Measurements from ENCODE around the gene SORL1.

The SORL1 gene

DNA sequence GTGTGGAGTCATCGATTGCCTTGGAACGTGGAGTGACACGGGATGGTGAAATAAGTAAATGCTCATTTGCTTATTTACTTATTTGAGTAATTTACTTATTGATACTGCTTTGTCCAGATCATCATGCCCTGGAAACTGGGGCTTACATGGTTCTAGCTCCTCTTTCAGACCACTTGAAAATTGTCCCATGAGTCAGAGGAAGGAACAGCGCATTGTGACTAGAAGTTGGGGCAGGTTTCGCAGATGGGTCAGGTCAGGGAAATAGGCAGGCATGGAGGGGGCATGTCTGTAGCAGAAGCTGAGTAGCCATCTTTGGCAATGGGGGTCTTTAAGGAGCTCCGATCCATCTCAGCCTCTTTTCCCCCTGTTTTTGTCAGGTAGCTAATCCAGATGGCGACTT, 104.8 kb downstream of the SORL1 start:
- DNase-seq (ENCODE audit: low read depth in 2 of 2): no peak
- TF ChIP-seq, protein P1, sequence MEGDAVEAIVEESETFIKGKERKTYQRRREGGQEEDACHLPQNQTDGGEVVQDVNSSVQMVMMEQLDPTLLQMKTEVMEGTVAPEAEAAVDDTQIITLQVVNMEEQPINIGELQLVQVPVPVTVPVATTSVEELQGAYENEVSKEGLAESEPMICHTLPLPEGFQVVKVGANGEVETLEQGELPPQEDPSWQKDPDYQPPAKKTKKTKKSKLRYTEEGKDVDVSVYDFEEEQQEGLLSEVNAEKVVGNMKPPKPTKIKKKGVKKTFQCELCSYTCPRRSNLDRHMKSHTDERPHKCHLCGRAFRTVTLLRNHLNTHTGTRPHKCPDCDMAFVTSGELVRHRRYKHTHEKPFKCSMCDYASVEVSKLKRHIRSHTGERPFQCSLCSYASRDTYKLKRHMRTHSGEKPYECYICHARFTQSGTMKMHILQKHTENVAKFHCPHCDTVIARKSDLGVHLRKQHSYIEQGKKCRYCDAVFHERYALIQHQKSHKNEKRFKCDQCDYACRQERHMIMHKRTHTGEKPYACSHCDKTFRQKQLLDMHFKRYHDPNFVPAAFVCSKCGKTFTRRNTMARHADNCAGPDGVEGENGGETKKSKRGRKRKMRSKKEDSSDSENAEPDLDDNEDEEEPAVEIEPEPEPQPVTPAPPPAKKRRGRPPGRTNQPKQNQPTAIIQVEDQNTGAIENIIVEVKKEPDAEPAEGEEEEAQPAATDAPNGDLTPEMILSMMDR (IDR thresholded peaks at IDR 0.05; ENCODE audit: low read depth, low read length): no peak
- no peak overlapping the region for H3K4me3 ChIP-seq (replicated peaks in 1 of 2; ENCODE audit: low read depth in 2 of 2, low read length in 2 of 2)

DNA sequence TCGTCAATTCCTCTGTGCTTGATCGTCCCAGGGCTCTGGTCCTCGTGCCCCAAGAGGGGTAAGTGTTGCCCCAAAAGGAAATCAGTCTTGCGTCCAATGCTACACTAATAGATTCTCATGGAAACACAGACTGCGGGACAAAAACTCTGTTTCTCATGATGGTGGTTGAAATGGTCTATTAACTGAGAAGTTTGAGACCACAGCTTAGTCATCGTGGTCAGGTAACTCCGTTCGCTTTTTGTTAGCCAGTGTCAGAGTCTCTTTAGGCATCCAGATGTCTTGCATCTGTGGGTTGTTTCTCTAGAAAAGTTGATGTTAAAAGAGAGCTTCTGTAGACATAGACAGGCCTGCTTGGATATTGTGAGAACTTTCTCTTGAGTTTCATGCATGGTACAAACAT, 105.2 kb downstream of the SORL1 start:
- TF ChIP-seq, protein P1 (IDR thresholded peaks at IDR 0.05; ENCODE audit: low read depth, low read length): no peak
- H3K4me3 ChIP-seq (replicated peaks in 1 of 2; ENCODE audit: low read depth in 2 of 2, low read length in 2 of 2): no peak overlapping the region

DNA sequence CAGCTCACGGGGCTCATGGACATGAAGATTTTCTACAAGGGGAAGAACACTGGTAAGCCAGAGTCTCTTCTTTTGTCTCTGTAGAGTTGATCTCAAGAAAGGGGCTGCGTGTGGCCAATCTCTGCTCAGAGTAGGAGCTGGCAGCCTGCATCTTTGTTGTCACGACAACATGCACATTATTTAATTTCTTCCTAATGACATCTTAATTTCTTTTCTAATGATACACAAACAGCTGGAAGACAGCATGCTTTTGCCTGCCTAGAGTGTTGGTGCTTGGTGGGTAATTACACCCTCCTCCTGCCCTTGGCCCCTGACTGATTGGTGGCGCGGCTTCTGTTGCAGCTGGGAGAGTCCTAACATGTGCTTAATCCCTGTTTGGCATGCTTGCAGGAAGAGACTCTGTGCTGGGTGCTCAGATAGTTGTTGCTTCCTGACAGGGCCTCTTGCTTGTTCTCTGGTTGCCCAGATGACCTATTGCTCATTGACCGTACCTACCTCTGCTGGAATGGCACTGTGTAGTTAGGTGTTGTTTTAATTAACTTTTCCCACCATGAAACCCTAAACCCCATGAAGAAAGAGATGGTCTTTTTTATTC, 107.6 kb downstream of the SORL1 start:
- H3K4me3 ChIP-seq (replicated peaks in 1 of 2; ENCODE audit: low read depth in 2 of 2, low read length in 2 of 2): no peak overlapping the region
- TF ChIP-seq, protein P1 (IDR thresholded peaks at IDR 0.05; ENCODE audit: low read depth, low read length): no peak
- DNase-seq (ENCODE audit: low read depth in 2 of 2): no peak

More for the DNA sequence above, 105.2 kb downstream of the SORL1 start:
- DNase-seq (ENCODE audit: low read depth in 2 of 2): no peak

DNA sequence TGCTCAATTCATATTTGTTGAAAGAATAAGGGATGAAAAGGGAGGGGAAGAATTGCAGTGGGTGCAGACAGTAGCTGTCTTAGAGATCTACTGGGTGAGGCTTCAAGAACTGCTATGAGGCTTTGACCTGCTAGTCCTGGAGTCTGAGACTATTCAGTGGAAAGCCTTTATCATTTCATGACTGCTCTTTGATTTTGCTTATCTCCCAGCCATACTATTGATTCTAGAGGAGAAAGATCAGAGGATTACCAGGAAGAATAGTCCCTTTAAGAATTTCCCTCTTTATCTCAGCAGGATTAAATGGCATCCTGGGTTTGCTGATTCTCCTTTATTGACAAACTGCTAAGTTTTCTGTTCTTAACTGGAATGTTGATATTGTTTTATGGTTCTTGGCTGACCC, 108.1 kb downstream of the SORL1 start:
- TF ChIP-seq, protein P1 (IDR thresholded peaks at IDR 0.05; ENCODE audit: low read depth, low read length): no peak
- H3K4me3 ChIP-seq (replicated peaks in 1 of 2; ENCODE audit: low read depth in 2 of 2, low read length in 2 of 2): no peak overlapping the region
- no peak for DNase-seq (ENCODE audit: low read depth in 2 of 2)

DNA sequence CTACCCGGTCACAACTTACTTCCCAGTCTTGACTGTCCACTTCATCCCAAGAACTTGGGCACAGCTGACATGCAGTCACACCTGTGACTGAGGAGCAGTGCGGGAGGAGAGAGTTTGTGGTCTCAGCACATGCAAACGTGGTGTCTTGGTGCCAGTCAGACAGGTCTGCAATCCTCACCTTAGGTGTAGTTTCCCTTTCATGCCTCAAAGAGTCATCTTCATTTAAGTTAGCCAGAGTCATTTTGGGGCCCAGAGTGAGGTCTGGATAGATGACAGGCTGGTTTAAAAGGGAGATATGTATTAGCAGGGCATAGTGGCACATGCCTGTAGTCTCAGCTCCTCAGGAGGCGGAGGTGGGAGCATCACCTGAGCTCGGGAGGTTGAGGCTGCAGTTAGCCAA, 109.1 kb downstream of the SORL1 start:
- TF ChIP-seq, protein P1 (IDR thresholded peaks at IDR 0.05; ENCODE audit: low read depth, low read length): no peak
- H3K4me3 ChIP-seq (replicated peaks in 1 of 2; ENCODE audit: low read depth in 2 of 2, low read length in 2 of 2): no peak overlapping the region
- no peak for DNase-seq (ENCODE audit: low read depth in 2 of 2)

DNA sequence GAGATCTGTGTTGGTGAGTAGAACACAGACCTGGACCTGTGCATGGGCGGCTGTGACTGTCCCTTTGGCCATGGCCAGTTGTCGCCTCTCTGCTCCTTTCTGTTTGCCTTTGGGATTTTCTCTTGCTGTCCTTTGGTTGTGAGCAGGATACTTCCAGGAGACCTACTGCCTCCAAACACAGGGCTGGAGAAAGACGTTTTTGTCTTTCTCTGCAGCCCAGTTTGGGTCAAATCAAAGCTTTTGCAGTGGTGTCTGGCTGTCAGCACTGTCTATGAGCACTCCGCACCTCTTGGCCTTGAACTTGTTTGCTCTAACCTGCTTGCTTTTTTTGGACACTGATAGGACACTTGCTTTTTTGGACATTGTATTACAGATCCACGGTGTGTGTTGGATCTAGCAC, 109.6 kb downstream of the SORL1 start:
- no peak for DNase-seq (ENCODE audit: low read depth in 2 of 2)
- TF ChIP-seq, protein P1 (IDR thresholded peaks at IDR 0.05; ENCODE audit: low read depth, low read length): no peak
- no peak overlapping the region for H3K4me3 ChIP-seq (replicated peaks in 1 of 2; ENCODE audit: low read depth in 2 of 2, low read length in 2 of 2)

DNA sequence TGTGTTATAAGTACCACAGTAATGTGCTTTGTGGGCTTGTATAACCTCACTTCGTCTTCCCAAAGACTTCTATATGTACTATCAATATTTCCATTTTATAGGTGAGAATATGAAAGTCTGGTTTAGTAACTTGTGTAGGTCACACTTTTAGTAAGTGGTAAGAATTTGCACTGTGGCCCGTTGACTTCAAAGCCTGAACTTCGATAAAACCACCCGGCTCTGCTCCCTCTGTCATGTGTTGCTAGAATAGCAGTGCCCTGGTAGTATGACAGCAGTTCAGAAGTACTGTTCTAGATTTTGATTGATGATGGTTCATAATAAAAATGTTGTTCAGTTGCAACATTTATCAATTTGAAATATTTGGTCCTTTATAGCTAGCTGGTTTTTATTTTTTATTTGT, 110.9 kb downstream of the SORL1 start:
- no peak for DNase-seq (ENCODE audit: low read depth in 2 of 2)
- H3K4me3 ChIP-seq (replicated peaks in 1 of 2; ENCODE audit: low read depth in 2 of 2, low read length in 2 of 2): no peak overlapping the region
- TF ChIP-seq, protein P1 (IDR thresholded peaks at IDR 0.05; ENCODE audit: low read depth, low read length): no peak

Measured in cardiac fibroblast (primary cell).